ENCODE results near the gene LYRM7.
"Not testable (repeated sequence)": the region's sequence is repeated elsewhere in the genome, so short reads cannot be mapped to it uniquely, and the experiment has no call there.

The LYRM7 gene

DNA sequence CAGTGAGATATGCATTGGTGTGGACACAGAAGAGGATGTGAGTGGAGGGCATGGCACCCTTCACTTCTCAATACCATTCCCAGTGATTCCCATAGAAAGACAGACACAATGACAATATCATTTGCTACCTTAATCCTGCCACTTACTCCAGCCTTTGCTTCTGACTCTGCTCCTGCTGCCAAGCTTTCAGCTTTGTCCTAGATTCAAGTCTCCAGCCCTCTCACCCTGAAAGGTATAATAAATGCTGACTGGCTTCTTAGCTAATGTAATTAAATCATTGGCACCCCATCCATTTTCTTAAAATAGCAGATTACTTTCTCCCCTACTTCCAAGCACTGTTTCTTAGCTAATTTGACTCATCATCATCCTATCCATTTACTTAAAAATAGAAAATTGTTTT lies 52.0 kb downstream of the LYRM7 start:
- no peak for DNase-seq

DNA sequence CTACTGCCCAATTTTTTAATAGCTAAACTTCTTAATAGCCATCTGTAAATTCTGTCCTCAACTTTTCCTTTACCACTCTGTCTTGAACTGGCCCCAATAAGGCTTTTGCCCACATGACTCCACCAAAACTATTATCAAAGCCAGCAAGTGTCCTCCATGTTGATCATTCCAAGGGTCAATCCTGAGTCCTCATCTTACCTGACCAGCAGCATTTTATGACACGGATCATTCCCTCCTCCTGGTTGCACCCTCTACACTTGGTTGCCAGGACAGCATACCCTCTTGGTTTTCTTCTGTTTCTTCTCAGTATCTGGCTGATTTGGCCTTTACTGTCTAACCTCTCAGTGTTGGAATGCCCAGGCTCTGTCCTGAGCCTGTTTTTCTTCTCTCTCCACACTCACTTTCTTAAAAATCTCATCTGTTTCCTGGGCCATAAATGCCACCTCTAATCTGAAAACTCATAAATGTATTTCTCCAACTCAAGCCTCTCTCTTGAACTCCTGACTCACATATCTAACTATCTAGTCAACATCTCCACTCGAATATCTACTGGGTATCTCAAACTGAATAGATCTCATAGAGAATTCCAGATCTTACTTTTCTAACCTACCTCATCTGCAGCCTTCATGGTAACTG lies 53.1 kb downstream of the LYRM7 start:
- DNase-seq, result no peak

- no peak for DNase-seq
Measured at GRCh38 chr5:131224387-131225201, 53.9 kb downstream of the LYRM7 start.

DNA sequence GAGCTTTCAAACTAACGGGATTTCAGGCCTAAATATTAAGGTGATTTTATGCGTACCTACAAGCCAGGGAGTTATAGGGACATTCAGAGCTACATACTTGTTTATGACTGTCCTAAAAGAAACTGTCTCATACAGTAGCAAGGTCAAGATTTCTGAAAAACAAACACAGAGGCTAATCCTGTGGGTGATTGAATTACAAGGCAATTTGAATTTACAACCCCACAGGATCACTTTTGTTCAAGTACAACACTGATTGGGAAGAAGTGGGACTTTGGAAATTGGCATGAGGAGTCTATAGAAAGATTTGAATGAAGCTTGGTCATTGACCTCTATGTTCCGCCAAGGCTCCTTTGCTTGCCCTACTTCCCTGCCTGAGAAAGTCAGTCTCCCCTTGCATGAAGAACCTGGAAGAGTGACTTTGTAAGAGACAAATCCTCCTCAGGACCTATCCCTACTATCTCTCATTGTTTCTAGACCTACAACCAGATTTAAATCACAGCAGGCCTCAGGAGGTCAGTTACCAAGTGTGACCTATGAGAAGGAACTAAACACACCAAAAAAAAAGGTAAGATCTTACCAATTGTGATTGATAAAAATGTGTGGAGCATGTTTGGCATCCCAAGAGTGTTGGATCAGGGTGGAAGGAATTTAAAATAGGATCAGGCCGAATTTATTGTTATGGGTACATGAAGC lies 54.7 kb downstream of the LYRM7 start:
- DNase-seq, result no peak

GRCh38 chr5:131226899-131227298 lies 56.2 kb downstream of the LYRM7 start:
- DNase-seq, result no peak

DNA sequence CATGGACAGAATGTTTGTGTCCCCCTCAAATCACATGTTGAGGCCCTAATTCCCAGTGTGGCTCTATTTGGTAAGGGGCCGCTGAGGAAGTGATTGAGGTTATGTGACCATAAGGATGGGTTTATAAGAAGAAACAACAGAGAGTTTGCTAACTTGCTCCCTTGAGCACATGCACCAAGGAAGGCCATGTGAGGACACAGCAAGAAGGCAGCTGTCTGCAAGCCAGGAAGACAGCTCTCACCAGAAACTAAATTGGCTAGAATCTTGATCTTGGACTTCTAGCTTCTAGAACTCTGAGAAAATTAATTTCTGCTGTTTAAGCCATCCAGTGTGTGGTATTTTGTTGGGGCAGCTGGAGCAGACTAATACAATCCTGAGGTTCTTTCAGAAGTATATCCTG lies 57.9 kb downstream of the LYRM7 start:
- no peak for DNase-seq

GRCh38 chr5:131229623-131230022 lies 58.9 kb downstream of the LYRM7 start:
- no peak for DNase-seq

GRCh38 chr5:131230406-131230805 lies 59.7 kb downstream of the LYRM7 start:
- no peak for DNase-seq

DNA sequence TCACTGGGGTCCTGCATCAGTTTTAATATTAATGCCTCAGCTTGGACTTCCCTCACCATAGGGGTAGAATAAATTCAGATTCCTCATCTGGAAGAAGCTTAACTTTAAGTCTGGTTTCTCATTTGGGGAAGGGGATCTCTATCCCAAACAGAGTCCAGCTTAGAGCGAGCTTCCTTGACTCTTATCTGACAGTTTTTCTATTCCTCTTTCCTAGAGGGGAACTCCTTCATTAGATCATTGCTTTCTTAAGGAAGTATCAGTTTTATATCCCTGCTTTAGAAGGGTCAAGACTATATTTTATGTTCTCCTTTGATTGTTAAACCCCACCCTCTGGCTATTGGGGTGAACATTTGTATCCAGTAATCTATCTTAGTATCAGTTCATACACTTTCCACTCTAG lies 68.9 kb downstream of the LYRM7 start:
- DNase-seq, result no peak

GRCh38 chr5:131242728-131243255 lies 72.0 kb downstream of the LYRM7 start:
- DNase-seq, result no peak

GRCh38 chr5:131245312-131245711 lies 74.6 kb downstream of the LYRM7 start:
- DNase-seq, result no peak

DNA sequence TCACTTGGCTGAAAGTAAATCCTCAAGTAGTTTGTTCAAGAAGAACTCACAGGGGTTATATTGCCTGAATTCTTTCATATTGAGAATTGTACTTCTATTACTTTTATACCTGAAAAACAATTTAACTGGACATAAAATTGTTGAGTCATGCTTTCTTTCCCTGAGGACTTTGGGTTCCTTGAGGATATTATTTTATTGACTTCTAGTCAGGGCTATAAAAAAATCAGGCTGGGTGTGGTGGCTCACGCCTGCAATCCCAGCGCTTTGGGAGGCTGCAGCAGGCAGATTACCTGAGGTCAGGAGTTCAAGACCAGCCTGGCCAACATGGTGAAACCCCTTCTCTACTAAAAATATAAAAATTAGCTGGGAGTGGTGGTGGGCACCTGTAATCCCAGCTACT lies 75.2 kb downstream of the LYRM7 start:
- no peak for DNase-seq

DNA sequence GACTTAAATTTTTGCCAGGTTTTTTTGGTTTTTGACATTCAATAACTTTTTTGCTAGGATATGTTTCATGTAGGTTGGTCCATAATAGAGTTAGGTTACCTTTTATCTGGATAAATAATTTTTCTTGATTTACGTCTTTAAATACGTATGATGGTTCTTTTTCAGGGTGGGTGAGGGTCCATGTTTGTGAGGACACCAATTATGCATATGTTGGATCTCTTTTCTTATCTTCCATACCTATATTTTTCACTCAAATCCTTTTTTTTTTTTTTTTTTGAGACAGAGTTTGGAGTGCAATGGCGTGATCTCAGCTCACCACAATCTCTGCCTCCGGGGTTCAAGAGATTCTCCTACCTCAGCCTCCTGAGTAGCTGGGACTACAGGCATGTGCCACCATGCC lies 75.8 kb downstream of the LYRM7 start:
- DNase-seq, result no peak

DNA sequence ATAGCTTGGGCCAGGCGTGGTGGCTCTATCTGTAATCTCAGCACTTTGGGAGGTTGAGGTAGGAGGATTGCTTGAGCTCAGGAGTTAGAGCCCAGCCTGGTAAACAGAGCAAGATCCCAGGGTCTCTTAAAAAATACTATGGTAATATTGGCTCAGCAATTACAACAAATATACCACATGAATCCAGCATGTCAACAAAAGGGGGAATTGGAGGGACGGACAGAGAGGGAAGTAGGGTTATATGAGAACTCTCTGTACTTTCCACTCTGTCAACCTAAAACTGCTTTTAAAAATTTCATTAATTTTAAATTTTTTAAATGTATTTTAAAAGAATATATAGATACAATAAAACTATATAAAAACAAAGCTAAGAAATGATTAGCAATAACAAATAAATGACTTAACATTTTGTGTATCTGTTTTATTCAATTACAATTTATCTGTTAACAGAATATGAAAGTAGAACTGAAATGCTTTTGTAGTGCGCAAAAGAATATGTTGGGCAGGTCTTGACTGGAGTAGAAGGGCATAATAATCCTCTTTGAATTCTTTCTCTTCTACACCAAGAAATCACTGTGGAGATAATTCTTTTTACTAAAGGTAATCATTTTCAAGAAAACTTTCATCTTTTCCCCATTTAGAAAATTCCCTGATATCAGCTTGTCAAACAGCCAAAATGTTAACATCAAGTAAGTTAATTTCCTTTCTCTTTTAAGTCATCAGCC lies 80.2 kb downstream of the LYRM7 start:
- no peak for DNase-seq

DNA sequence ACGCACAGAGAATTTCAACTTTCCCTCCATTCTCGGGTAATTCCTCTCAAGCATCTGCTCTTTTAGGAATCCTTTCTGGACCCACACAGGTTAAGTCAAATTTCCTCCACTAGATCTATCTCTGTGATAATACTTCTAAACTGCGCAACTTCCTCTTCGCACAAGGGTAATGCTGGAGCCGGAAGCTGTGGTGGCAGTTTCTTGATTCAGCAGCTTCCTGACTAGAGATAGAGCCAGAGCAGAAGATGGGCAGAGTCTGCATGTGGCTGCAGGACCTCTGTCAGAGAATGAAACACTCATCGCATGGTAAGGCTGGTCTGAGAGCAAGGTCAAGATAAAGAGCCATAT lies 82.1 kb downstream of the LYRM7 start:
- no peak for DNase-seq

DNA sequence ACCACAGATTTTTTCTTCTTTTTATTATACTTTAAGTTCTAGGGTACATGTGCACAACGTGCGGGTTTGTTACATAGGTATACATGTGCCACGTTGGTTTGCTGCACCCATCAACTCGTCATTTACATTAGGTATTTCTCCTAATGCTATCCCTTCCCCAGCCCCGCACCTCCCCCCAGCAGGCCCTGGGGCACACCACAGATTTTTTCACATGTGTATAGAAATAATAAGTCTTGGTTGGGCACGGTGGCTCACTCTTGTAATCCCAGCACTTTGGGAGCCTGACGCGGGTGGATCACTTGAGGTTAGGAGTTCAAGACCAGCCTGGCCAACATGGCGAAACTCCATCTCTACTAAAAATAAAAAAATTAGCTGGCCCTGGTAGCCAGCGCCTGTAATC lies 83.3 kb downstream of the LYRM7 start:
- DNase-seq, result not testable (repeated sequence)

GRCh38 chr5:131254741-131255140 lies 84.0 kb downstream of the LYRM7 start:
- no peak for DNase-seq
